ENCODE data around the gene SYT17. TPM values are rescaled to one million over a fixed set of nuclear protein-coding genes. Genes with fewer than 3 reads are reported as not detected.

SYT17 gene
- polyA plus RNA-seq, 3 donors = 0.81 to 4.9 (median 1.1) TPM

GRCh38 chr16:19304750-19305149 is 136.7 kb downstream of the SYT17 start:
- Histone ChIP-seq H3K27ac (ENCODE audit: low read depth in 1 of 2, low read length in 2 of 2) (no peak overlapping the region), H3K9me3 (replicated peaks in 1 of 2; ENCODE audit: control insufficient read depth in 1 of 2, insufficient read depth in 1 of 2, low read length in 2 of 2) (no peaks in the 10 kb centered on the region), H3K4me2 (replicated peaks; ENCODE audit: extremely low read depth, low read length, poor library complexity, severe bottlenecking) (no peak overlapping the region), H3K4me3 (replicated peaks in 1 of 3; ENCODE audit: low read depth in 2 of 3, low read length in 3 of 3) (no peak overlapping the region), H3K36me3 (replicated peaks in 1 of 2; ENCODE audit: control insufficient read depth in 1 of 2, insufficient read depth in 2 of 2, low read length in 2 of 2) (no peaks in the 10 kb centered on the region), H3K4me1 (ENCODE audit: control insufficient read depth in 1 of 2, insufficient read depth in 2 of 2, low read length in 2 of 2) (peaks cover 8 to 10% of the 10 kb centered on the region in 2 donors), H3K79me2 (ENCODE audit: insufficient read depth, low read length) (no peaks in the 10 kb centered on the region), H3K9ac (ENCODE audit: insufficient read depth, low read length, poor library complexity, severe bottlenecking) (no peak overlapping the region), H4K20me1 (ENCODE audit: insufficient read depth, low read length) (no peaks in the 10 kb centered on the region), H3K27me3 (ENCODE audit: control insufficient read depth in 2 of 2, insufficient read depth in 2 of 2, low read length in 2 of 2) (no peaks in the 10 kb centered on the region), H2AFZ (ENCODE audit: insufficient read depth, low read depth, low read length, poor library complexity, severe bottlenecking) (no peak overlapping the region)
- peaks cover 3 to 8% (median 5%) of the 10 kb centered on the region in 3 donors for H3K27me3 Mint-ChIP-seq (ENCODE audit: low read depth in 3 of 3)
- peak; percentile 10 to 42 (median 10) for DNase-seq
- peaks cover 13% of the 10 kb centered on the region for H3K4me1 Mint-ChIP-seq
- intact Hi-C loops (cut with micrococcal nuclease) = no loop called here
- H3K4me3 Mint-ChIP-seq = no peak overlapping the region
- WGBS (ENCODE audit: insufficient coverage) = 0% methylated on average over 2 of the region's 2 CpGs
- no peak for TF ChIP-seq CTCF (IDR thresholded peaks at IDR 0.05)
- peak overlapping the region in 3 of 7 donors; percentile 17 to 28 (median 22) for H3K27ac Mint-ChIP-seq
- no peaks in the 10 kb centered on the region for H3K36me3 Mint-ChIP-seq
- no peaks in the 10 kb centered on the region for H3K9me3 Mint-ChIP-seq

- no peaks in the 10 kb centered on the region for H3K27me3 ChIP-seq (ENCODE audit: control insufficient read depth in 2 of 2, insufficient read depth in 2 of 2, low read length in 2 of 2)
- no peaks in the 10 kb centered on the region for H3K36me3 ChIP-seq (replicated peaks in 1 of 2; ENCODE audit: control insufficient read depth in 1 of 2, insufficient read depth in 2 of 2, low read length in 2 of 2)
- no peak overlapping the region for H3K4me2 ChIP-seq (replicated peaks; ENCODE audit: extremely low read depth, low read length, poor library complexity, severe bottlenecking)
- Mint-ChIP-seq H3K4me3 (no peak overlapping the region), H3K27me3 (ENCODE audit: low read depth in 3 of 3) (peaks cover 3 to 8% (median 5%) of the 10 kb centered on the region in 3 donors), H3K9me3 (no peaks in the 10 kb centered on the region), H3K4me1 (peaks cover 13% of the 10 kb centered on the region), H3K36me3 (no peaks in the 10 kb centered on the region), H3K27ac (no peak overlapping the region)
- no peak overlapping the region for H3K27ac ChIP-seq (ENCODE audit: low read depth in 1 of 2, low read length in 2 of 2)
- H2AFZ ChIP-seq (ENCODE audit: insufficient read depth, low read depth, low read length, poor library complexity, severe bottlenecking) = no peak overlapping the region
- DNase-seq = no peak
- 90% methylated on average over 2 of the region's 2 CpGs for WGBS (ENCODE audit: insufficient coverage)
- TF ChIP-seq CTCF (IDR thresholded peaks at IDR 0.05) = no peak
- no peak overlapping the region for H3K4me3 ChIP-seq (replicated peaks in 1 of 3; ENCODE audit: low read depth in 2 of 3, low read length in 3 of 3)
- intact Hi-C loops (cut with micrococcal nuclease) = no loop called here
- H3K9ac ChIP-seq (ENCODE audit: insufficient read depth, low read length, poor library complexity, severe bottlenecking) = no peak overlapping the region
- H3K9me3 ChIP-seq (replicated peaks in 1 of 2; ENCODE audit: control insufficient read depth in 1 of 2, insufficient read depth in 1 of 2, low read length in 2 of 2) = no peaks in the 10 kb centered on the region
- H4K20me1 ChIP-seq (ENCODE audit: insufficient read depth, low read length) = no peaks in the 10 kb centered on the region
- H3K79me2 ChIP-seq (ENCODE audit: insufficient read depth, low read length) = no peaks in the 10 kb centered on the region
- peaks cover 8 to 10% of the 10 kb centered on the region in 2 donors for H3K4me1 ChIP-seq (ENCODE audit: control insufficient read depth in 1 of 2, insufficient read depth in 2 of 2, low read length in 2 of 2)
Observed at GRCh38 chr16:19305443-19305842, 137.4 kb downstream of the SYT17 start.
